Panc1 (cell line): ENCODE measurements around the gene DBF4B. TPM values are rescaled to one million over a fixed set of nuclear protein-coding genes. Genes with fewer than 3 reads are reported as not detected.

Source experiments
- ATAC-seq: fragments of 200-7000 bp; cut with Tn5 transposase; 2 replicates; pipeline ENCODE4 v1.9.1; 2020; ENCODE audit warnings: mild to moderate bottlenecking, moderate library complexity
- BruUV-seq: library from RNA; stranded (reverse); fragments of 400-500 nt; replicated peaks from 2 replicates; lab custom pipeline; 2021; lab: Mats Ljungman, UMichigan
- CTCF ChIA-PET: fragments of 300-600 bp; sonication (Branson Sonifier 250); formaldehyde crosslinking; loops from one replicate; lab custom pipeline; 2022; ENCODE audit warnings: antibody characterized with exemption; lab: Charles Lee
- POLR2A ChIA-PET: fragments of 300-600 bp; sonication (Branson Sonifier 250); formaldehyde crosslinking; loops from one replicate; lab custom pipeline; 2022; ENCODE audit warnings: antibody characterized with exemption; lab: Charles Lee
- DNase-seq: peaks from one replicate; pipeline ENCODE4 v3.0.0-alpha.2; 2010; ENCODE audit warnings: low read depth, low spot score
- H3K27ac ChIP-seq: 2 replicates; pipeline ENCODE4 v1.5.1; 2011; ENCODE audit warnings: mild to moderate bottlenecking, low read length, inconsistent platforms
- H3K27me3 ChIP-seq: fragments of 200-500 bp; sonication (Bioruptor generic); 2 replicates; pipeline ENCODE4 v1.6.0; 2014; ENCODE audit warnings: low read length, inconsistent platforms; ENCODE audit not compliant: control insufficient read depth, insufficient read depth
- H3K36me3 ChIP-seq: fragments of 200-500 bp; sonication (Bioruptor generic); 2 replicates; pipeline ENCODE4 v1.5.1; 2014; ENCODE audit warnings: inconsistent platforms, mild to moderate bottlenecking, low read length, moderate library complexity; ENCODE audit not compliant: control insufficient read depth, insufficient read depth
- H3K4me1 ChIP-seq: 2 replicates; pipeline ENCODE4 v1.5.1; 2011; ENCODE audit warnings: inconsistent platforms, mild to moderate bottlenecking, low read length, moderate library complexity; ENCODE audit not compliant: control insufficient read depth, insufficient read depth
- H3K4me3 ChIP-seq, 2 experiments: 2 replicates each; pipeline ENCODE4 v1.5.1; 2011 to 2012; ENCODE audit warnings: low read depth in 2 of 2, low read length in 2 of 2, mild to moderate bottlenecking in 2 of 2, inconsistent platforms in 1 of 2, moderate library complexity in 1 of 2
- H3K9me3 ChIP-seq: fragments of 200-500 bp; sonication (Bioruptor generic); 2 replicates; pipeline ENCODE4 v1.5.1; 2014; ENCODE audit warnings: low read depth, mild to moderate bottlenecking, inconsistent platforms, low read length, moderate library complexity; ENCODE audit not compliant: control insufficient read depth, insufficient read depth
- POLR2AphosphoS5 ChIP-seq: IDR thresholded peaks from 2 replicates; pipeline ENCODE4 v1.6.1; 2012; ENCODE audit warnings: mild to moderate bottlenecking, low read depth, low read length, moderate library complexity
- SIN3A ChIP-seq: IDR thresholded peaks from 2 replicates; pipeline ENCODE4 v1.6.1; 2012; ENCODE audit warnings: low read depth, mild to moderate bottlenecking, low read length, moderate library complexity, borderline replicate concordance; ENCODE audit not compliant: insufficient read depth
- in situ Hi-C: cut with HindIII; loops from 2 replicates; pipeline ENCODE4 v1.10.0; 2016; ENCODE audit warnings: low sequenced_read_pairs, low pct_unique_long_range_greater_than_20kb
- intact Hi-C: fragments of 100-400 bp; cut with micrococcal nuclease; formaldehyde crosslinking; loops from one replicate; pipeline ENCODE4 v1.10.0; 2022; ENCODE audit not compliant: unreplicated experiment
- total RNA-seq: library from RNA; stranded (reverse); gene quantifications from one replicate; pipeline ENCODE4 v1.2.1, GENCODE V29; 2021; ENCODE audit not compliant: unreplicated experiment
- TF ChIP-seq, protein P1 (sequence below): fragments of 450-650 bp; IDR thresholded peaks from 2 replicates; pipeline ENCODE4 v1.5.1; 2017; ENCODE audit warnings: mild to moderate bottlenecking
- TF ChIP-seq, protein P2 (sequence below), 2 experiments: IDR thresholded peaks; 2 replicates each; pipeline ENCODE4 v1.6.1; 2011 to 2012; ENCODE audit warnings: low read depth in 2 of 2, control low read depth in 1 of 2, low read length in 1 of 2, mild to moderate bottlenecking in 1 of 2, moderate library complexity in 1 of 2; ENCODE audit not compliant: insufficient read depth in 1 of 2

Gene DBF4B
- total RNA-seq, 1 experiment from 2014 or later = 24.0 TPM

GRCh38 chr17:44759916-44760243, 51.4 kb downstream of the DBF4B start:
- DNase-seq (no peak), ATAC-seq (no peak)
- H3K27ac ChIP-seq = no peak overlapping the region
- no peaks in the 10 kb centered on the region; the same call in 1 of the 2 replicates for H3K36me3 ChIP-seq
- in situ Hi-C loops = no loop called here
- BruUV-seq = no TSS peak
- CTCF ChIA-PET = interaction anchor here (0.6 kb wide), 1 partner anchor 85 kb away, joined by 6 read pairs; no protein-coding TSS in a partner anchor
- no peaks in the 10 kb centered on the region for H3K9me3 ChIP-seq
- H3K4me3 ChIP-seq = no peak overlapping the region
- intact Hi-C loops = no loop called here
- peaks cover 2% of the 10 kb centered on the region; the same call in 1 of the 2 replicates for H3K4me1 ChIP-seq
- no peaks in the 10 kb centered on the region for H3K27me3 ChIP-seq
- POLR2A ChIA-PET = no interaction called here
- TF ChIP-seq SIN3A = no peak
- no peak for TF ChIP-seq POLR2AphosphoS5
- TF ChIP-seq, protein P1, sequence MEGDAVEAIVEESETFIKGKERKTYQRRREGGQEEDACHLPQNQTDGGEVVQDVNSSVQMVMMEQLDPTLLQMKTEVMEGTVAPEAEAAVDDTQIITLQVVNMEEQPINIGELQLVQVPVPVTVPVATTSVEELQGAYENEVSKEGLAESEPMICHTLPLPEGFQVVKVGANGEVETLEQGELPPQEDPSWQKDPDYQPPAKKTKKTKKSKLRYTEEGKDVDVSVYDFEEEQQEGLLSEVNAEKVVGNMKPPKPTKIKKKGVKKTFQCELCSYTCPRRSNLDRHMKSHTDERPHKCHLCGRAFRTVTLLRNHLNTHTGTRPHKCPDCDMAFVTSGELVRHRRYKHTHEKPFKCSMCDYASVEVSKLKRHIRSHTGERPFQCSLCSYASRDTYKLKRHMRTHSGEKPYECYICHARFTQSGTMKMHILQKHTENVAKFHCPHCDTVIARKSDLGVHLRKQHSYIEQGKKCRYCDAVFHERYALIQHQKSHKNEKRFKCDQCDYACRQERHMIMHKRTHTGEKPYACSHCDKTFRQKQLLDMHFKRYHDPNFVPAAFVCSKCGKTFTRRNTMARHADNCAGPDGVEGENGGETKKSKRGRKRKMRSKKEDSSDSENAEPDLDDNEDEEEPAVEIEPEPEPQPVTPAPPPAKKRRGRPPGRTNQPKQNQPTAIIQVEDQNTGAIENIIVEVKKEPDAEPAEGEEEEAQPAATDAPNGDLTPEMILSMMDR = no peak
- TF ChIP-seq, protein P2, sequence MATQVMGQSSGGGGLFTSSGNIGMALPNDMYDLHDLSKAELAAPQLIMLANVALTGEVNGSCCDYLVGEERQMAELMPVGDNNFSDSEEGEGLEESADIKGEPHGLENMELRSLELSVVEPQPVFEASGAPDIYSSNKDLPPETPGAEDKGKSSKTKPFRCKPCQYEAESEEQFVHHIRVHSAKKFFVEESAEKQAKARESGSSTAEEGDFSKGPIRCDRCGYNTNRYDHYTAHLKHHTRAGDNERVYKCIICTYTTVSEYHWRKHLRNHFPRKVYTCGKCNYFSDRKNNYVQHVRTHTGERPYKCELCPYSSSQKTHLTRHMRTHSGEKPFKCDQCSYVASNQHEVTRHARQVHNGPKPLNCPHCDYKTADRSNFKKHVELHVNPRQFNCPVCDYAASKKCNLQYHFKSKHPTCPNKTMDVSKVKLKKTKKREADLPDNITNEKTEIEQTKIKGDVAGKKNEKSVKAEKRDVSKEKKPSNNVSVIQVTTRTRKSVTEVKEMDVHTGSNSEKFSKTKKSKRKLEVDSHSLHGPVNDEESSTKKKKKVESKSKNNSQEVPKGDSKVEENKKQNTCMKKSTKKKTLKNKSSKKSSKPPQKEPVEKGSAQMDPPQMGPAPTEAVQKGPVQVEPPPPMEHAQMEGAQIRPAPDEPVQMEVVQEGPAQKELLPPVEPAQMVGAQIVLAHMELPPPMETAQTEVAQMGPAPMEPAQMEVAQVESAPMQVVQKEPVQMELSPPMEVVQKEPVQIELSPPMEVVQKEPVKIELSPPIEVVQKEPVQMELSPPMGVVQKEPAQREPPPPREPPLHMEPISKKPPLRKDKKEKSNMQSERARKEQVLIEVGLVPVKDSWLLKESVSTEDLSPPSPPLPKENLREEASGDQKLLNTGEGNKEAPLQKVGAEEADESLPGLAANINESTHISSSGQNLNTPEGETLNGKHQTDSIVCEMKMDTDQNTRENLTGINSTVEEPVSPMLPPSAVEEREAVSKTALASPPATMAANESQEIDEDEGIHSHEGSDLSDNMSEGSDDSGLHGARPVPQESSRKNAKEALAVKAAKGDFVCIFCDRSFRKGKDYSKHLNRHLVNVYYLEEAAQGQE (IDR thresholded peaks at IDR 0.05; ENCODE audit: insufficient read depth in 1 of 2, low read depth in 2 of 2, low read length in 1 of 2) = no peak

GRCh38 chr17:44760474-44761308, 52.2 kb downstream of the DBF4B start:
- in situ Hi-C loops (no loop called here), intact Hi-C loops (no loop called here)
- DNase-seq (no peak), ATAC-seq (no peak)
- CTCF ChIA-PET = interaction anchor here (0.6 kb wide), 1 partner anchor 85 kb away, joined by 6 read pairs; no protein-coding TSS in a partner anchor
- Histone ChIP-seq H3K36me3 (no peaks in the 10 kb centered on the region; the same call in 1 of the 2 replicates), H3K4me3 (no peak overlapping the region), H3K27ac (no peak overlapping the region), H3K27me3 (no peaks in the 10 kb centered on the region), H3K9me3 (no peaks in the 10 kb centered on the region), H3K4me1 (peaks cover 2% of the 10 kb centered on the region; the same call in 1 of the 2 replicates)
- no peak for TF ChIP-seq POLR2AphosphoS5
- POLR2A ChIA-PET = no interaction called here
- no TSS peak for BruUV-seq
